ENCODE data around the gene ARHGAP26.

The ARHGAP26 gene

GRCh38 chr5:143166661-143167420, 396.7 kb downstream of the ARHGAP26 start:
- no peak for DNase-seq (ENCODE audit: low spot score)

DNA sequence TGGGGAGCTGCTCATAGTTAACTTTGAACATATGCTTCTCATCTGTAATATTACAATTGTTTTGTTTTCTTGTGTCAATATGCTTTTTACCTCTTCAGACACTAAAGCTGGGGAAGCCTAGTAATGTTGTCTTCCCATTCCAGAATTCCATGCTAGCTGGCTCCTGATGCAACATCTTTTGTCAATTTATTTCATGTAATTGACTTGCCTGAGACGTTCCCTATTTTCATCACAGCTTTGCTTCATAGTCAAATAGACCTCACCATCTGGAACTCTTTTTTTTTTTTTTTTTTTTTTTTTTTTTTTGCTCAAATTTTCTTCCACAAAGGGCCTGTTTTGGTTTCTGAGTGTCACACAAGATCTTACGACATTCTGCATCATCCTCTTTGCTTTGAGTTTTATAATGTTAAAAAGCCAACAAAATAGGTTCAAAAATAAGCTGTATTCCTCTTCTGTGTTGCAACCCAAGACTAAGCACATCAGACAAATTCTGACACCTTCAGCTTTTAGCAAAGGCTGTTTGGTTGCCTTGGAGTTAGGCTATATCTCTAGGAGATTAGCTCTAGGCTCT, 398.1 kb downstream of the ARHGAP26 start:
- no peak for DNase-seq (ENCODE audit: low spot score)

GRCh38 chr5:143168921-143169810, 399.0 kb downstream of the ARHGAP26 start:
- DNase-seq (ENCODE audit: low spot score): no peak

DNA sequence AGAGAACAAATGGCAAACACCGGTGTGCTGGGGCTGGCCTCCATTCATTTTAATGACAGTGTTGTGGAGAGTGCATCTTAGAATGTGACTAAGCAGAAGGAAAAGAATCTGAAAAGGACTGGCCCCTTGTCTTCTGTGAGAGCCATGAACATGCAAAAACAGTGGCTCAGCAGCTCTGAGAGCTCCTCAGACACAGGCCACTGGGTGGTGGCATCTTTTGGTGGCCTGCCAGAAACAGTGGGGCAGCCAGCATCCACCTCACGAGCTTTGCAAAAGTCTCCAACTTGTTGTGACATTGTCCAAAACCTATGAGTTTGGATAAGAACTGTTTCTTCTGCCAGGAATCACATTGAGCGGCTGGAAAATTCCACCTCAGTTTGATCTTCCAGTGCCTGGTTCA, 399.9 kb downstream of the ARHGAP26 start:
- no peak for DNase-seq (ENCODE audit: low spot score)

GRCh38 chr5:143170977-143171376, 400.8 kb downstream of the ARHGAP26 start:
- no peak for DNase-seq (ENCODE audit: low spot score)

DNA sequence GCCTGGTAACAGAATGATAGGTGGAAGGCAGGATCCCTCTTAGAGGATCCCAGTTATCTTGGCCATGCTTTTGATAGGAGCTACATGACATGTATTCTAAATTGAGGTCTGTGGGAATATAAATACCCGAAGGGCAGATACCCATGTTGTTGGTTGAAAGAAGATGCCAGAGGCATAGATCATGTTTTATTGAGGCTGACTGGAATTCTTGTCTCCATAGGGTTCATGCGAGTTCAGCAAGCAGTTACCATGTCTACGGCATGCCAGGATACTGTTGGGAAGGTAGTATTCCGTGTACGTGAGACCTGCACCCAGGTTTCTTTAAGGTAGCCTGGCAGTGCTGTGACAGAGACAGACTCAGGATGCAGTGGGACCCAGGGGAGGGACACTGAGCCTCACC, 402.6 kb downstream of the ARHGAP26 start:
- DNase-seq (ENCODE audit: low spot score): no peak

- no peak for DNase-seq (ENCODE audit: low spot score)
Observed at GRCh38 chr5:143173139-143173889, 403.1 kb downstream of the ARHGAP26 start.

DNA sequence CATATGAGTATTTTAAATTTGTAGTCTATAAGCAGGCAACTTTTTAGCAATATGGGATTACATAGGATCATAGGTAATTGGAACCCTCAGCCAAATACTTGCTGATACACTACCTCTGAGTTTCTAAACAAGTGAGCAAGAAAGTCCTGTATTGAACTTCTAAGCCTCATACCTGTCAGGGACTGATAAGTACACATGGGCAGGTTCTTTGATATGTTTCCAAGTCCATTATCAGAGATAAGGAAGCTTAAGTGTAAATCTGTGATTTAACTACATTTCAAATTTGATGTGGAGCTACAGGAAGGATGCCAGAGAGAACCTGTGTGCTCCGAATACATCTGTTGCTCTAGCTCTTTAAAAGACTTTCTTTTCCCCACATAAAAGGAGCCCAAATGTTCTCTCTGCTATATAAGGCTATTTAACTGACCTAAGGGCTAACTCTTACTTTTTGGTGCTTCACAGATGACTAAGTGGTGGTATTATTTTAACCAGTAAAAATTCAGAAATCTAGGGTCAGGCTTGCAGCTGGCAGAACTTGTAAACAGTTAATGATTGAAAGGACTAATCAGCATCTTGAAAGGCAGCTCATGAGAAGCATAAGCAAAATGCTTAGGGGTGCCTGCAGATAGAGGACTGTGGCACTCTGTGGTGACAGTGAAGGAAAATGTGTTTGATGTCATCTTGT, 404.7 kb downstream of the ARHGAP26 start:
- DNase-seq (ENCODE audit: low spot score): no peak

DNA sequence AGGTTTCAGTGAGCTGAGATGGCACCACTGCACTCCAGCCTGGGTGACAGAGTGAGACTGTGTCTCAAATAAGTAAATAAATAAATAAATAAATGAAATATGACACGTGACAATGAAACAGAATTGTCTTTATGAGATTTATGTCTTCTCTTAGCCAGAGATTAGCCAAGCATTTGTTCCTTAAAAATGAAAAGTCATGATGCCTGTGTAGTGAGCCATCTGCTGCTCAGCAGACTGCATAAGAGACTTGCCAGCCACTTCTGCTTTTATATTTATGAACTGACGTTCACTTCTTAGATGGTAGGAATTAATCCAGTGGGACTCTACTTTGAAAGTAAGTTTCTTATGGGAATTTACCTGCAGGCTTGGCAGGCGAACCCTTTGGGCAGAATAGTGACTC, 405.9 kb downstream of the ARHGAP26 start:
- DNase-seq (ENCODE audit: low spot score): no peak

- peak; percentile 23 for DNase-seq (ENCODE audit: low spot score)
Observed at GRCh38 chr5:143177263-143177983, 407.2 kb downstream of the ARHGAP26 start.

DNA sequence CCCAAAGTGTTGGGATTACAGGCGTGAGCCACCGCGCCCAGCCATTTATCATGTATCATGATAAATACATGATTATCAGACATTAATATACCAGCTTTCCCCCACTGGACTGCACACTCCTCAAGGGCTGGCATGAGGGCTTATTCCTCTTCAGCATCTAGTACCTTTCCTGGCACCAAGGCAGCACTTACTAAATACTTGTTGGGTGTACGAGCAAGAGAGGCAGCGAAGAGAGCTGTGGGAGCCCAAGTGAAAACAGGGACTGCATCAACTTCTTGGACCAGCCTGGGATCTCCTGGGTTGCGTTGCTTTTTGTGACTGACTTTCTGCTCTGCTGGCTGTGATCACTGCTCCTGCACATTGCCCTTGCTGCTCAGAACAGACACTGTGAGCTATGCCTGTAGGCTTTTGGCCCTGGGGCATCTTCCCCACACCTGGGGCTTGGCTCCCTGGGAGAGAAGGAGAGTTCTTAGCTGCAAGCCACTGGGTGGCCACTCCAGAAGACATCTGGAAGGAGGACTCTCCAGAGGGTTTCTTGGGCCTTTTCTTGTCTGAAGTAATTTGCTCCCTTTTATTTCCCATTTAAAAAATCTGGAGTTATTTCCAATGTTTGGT, 409.1 kb downstream of the ARHGAP26 start:
- DNase-seq (ENCODE audit: low spot score): no peak

GRCh38 chr5:143180751-143181150, 410.6 kb downstream of the ARHGAP26 start:
- no peak for DNase-seq (ENCODE audit: low spot score)

GRCh38 chr5:143181173-143181572, 411.0 kb downstream of the ARHGAP26 start:
- DNase-seq (ENCODE audit: low spot score): no peak

DNA sequence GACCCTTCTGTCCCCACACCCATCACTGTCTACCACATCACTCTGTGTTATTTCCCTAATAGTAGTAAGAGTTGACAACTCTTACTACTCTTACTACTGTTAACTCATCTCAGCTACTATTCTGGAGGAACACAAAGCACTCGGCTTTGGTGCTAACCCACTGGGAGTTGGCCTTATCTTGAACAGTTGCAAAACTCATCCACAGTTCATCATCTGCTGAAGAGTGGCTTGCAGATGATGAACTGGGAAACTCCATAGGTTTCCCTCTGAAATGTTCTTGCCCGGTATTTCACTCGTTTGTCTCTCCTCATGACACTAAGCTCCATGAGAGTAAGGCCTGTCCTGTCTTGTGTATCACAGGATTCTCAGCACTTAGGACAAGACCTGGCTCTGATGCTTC, 411.9 kb downstream of the ARHGAP26 start:
- no peak for DNase-seq (ENCODE audit: low spot score)

DNA sequence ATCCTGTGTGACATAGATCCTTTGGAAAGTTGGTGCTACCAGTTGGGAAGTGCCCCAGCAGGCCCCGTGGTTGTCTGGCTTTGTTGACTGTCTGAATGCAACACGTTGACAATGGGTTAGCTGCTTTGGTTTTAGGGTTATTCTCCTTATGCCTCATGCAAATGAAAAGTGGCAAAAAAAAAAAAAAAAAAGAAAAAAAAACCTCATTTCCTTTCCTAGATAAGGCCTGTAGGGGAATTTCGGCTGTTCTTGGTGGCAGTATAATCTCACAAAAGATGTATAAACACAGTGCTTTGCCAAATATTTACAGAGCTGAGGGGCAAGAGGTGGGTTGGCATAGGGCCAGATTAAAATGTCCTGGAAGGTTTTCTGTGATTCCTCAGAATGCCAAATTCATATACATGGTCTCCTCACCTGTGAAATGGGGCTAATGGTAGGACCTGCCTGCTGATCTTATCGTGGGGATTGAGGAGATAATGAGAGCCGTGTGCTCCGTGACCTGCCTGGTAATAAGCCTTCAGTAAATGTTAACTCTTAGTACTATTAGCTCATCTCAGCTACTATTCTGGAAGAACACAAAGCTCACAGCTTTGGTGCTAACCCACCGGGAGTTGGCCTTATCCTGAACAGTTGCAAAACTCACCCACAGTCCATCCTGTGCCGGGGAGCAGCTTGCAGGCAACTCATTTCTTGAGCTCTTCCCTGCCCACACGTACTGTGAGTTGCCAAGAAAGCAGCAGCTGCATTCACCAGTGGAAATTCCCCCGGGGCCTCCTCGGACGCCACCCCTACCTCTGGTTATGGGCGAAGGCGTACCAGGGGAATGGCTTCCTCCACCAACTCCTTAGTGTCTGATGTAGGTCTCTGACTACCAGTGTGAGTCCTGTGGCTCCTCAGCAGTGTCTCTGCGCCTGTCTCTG, 413.0 kb downstream of the ARHGAP26 start:
- no peak for DNase-seq (ENCODE audit: low spot score)

DNA sequence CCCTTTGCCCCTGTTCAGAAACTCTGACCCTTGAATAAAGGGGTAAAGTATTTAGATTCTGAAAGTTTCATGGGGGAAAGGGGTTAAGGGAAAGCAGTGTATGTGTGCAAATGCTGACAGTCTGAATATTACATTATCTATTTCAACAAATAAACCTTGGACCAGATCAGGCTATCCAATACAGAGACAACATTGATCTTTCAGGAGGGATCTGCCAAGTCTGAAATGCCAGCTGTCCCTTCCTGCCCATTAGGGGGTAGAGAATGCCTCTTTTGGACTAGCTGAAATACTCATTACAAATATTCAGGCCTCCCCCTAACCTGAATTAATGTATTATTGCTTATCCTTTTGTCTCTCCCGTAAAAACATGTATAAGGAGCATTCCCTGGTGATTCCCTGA, 413.8 kb downstream of the ARHGAP26 start:
- no peak for DNase-seq (ENCODE audit: low spot score)

DNA sequence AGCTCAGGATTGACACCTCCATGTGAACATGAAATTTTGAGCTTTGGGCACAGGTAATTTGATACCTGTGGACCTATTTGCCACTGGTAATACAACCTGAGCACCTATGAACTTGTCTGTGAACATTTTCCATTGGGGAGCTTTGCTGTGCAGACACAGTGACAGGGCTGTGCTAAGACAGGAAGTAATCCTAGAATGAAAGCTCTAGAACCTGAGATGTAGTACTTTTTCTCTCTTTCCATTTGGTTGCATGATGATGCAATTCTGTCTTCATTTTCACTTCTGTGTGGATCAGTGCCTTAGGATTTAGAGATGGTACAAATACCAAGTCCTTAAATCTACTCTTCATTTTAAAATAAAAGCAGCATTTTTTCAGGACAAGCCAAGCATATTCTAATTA, 416.4 kb downstream of the ARHGAP26 start:
- DNase-seq (ENCODE audit: low spot score): no peak

DNA sequence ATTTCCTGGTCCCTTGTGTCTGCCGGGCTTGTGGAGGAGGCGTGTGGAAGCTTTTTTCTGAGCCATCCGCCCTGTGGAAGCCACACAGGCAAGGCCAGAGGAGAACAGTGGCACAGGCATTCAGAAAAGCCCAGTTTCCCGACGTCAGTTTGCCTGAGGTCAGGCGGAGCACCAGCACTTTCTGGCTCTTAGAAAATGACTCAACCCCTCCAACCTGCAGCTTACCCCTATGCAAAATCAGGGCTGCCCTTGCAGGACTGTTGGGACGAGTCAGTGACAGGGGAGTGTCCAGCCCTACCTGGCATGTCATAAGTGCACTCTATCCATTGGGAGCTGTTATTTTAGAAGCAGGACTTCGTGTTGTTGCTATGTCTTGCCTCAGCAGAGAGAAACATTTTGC, 417.3 kb downstream of the ARHGAP26 start:
- no peak for DNase-seq (ENCODE audit: low spot score)

- no peak for DNase-seq (ENCODE audit: low spot score)
Observed at GRCh38 chr5:143188083-143188482, 417.9 kb downstream of the ARHGAP26 start.
